Neural cell (in vitro differentiated cells): ENCODE results near the gene MYMK.

Experiments
- EP300 ChIP-seq: fragments of 450-650 bp; conservative IDR thresholded peaks from 2 replicates; pipeline ENCODE4 v1.6.1; 2014; ENCODE audit warnings: antibody characterized with exemption, mild to moderate bottlenecking, moderate library complexity; ENCODE audit not compliant: poor library complexity, severe bottlenecking
- EZH2 ChIP-seq: fragments of 200-600, 300-800 bp; shearing (Covaris generic), sonication (generic); IDR thresholded peaks from 2 replicates; pipeline ENCODE4 v1.6.1; 2014; ENCODE audit warnings: antibody characterized with exemption, low read length, borderline replicate concordance, mild to moderate bottlenecking; ENCODE audit not compliant: insufficient read depth, poor library complexity, severe bottlenecking
- MXI1 ChIP-seq: fragments of 450-650 bp; conservative IDR thresholded peaks from 2 replicates; pipeline ENCODE4 v1.6.1; 2014; ENCODE audit warnings: antibody characterized with exemption, mild to moderate bottlenecking; ENCODE audit not compliant: poor library complexity, severe bottlenecking
- POLR2AphosphoS5 ChIP-seq: IDR thresholded peaks from 2 replicates; pipeline ENCODE4 v1.6.1; 2012
- RAD21 ChIP-seq: fragments of 450-650 bp; conservative IDR thresholded peaks from 2 replicates; pipeline ENCODE4 v1.6.1; 2014; ENCODE audit warnings: antibody characterized with exemption, mild to moderate bottlenecking, moderate library complexity
- SMC3 ChIP-seq: fragments of 450-650 bp; conservative IDR thresholded peaks from 2 replicates; pipeline ENCODE4 v1.6.1; 2014; ENCODE audit warnings: antibody characterized with exemption, mild to moderate bottlenecking, moderate library complexity; ENCODE audit not compliant: poor library complexity
- TF ChIP-seq, protein P1 (sequence below): IDR thresholded peaks from 2 replicates; pipeline ENCODE4 v1.6.1; 2012; ENCODE audit warnings: borderline replicate concordance
- TF ChIP-seq, protein P2 (sequence below): fragments of 450-650 bp; IDR thresholded peaks from 2 replicates; pipeline ENCODE4 v1.5.1; 2014; ENCODE audit warnings: antibody characterized with exemption, mild to moderate bottlenecking, moderate library complexity; ENCODE audit not compliant: poor library complexity, severe bottlenecking

DNA sequence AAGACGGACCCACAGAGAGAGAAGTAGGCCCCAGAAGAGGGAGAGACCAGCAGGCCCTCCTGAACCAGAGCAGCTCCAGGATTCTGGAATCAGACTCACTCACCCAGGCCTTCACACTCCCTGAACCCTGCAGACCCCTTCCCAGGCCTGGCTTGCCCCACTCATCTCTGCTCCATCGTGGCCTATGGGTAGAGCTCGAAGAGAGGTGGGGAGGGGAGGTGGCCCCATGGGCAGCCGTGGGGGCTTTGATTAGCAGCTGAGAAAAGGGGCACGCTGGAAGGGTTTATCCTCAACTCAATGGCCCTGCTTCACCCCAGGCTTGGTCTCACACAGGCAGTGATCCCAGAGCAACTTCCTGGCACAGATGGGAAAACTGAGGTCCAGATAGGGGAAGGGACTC lies 613 bp downstream of the MYMK start:
- TF ChIP-seq EP300 (no peak), POLR2AphosphoS5 (no peak), EZH2 (no peak), RAD21 (no peak), MXI1 (no peak), SMC3 (no peak)
- TF ChIP-seq, protein P1, sequence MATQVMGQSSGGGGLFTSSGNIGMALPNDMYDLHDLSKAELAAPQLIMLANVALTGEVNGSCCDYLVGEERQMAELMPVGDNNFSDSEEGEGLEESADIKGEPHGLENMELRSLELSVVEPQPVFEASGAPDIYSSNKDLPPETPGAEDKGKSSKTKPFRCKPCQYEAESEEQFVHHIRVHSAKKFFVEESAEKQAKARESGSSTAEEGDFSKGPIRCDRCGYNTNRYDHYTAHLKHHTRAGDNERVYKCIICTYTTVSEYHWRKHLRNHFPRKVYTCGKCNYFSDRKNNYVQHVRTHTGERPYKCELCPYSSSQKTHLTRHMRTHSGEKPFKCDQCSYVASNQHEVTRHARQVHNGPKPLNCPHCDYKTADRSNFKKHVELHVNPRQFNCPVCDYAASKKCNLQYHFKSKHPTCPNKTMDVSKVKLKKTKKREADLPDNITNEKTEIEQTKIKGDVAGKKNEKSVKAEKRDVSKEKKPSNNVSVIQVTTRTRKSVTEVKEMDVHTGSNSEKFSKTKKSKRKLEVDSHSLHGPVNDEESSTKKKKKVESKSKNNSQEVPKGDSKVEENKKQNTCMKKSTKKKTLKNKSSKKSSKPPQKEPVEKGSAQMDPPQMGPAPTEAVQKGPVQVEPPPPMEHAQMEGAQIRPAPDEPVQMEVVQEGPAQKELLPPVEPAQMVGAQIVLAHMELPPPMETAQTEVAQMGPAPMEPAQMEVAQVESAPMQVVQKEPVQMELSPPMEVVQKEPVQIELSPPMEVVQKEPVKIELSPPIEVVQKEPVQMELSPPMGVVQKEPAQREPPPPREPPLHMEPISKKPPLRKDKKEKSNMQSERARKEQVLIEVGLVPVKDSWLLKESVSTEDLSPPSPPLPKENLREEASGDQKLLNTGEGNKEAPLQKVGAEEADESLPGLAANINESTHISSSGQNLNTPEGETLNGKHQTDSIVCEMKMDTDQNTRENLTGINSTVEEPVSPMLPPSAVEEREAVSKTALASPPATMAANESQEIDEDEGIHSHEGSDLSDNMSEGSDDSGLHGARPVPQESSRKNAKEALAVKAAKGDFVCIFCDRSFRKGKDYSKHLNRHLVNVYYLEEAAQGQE = no peak
- TF ChIP-seq, protein P2, sequence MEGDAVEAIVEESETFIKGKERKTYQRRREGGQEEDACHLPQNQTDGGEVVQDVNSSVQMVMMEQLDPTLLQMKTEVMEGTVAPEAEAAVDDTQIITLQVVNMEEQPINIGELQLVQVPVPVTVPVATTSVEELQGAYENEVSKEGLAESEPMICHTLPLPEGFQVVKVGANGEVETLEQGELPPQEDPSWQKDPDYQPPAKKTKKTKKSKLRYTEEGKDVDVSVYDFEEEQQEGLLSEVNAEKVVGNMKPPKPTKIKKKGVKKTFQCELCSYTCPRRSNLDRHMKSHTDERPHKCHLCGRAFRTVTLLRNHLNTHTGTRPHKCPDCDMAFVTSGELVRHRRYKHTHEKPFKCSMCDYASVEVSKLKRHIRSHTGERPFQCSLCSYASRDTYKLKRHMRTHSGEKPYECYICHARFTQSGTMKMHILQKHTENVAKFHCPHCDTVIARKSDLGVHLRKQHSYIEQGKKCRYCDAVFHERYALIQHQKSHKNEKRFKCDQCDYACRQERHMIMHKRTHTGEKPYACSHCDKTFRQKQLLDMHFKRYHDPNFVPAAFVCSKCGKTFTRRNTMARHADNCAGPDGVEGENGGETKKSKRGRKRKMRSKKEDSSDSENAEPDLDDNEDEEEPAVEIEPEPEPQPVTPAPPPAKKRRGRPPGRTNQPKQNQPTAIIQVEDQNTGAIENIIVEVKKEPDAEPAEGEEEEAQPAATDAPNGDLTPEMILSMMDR = no peak
